OCI-M2 (cell line): ENCODE data around the gene DIRAS3.
"Not testable (repeated sequence)": the region's sequence is repeated elsewhere in the genome, so short reads cannot be mapped to it uniquely, and the experiment has no call there.

Experiments
- DNase-seq: peaks from one replicate; lab custom pipeline; 2025; ENCODE audit not compliant: unreplicated experiment; lab: John Stamatoyannopoulos, UW

Gene DIRAS3

GRCh38 chr1:68024635-68025338, 25.6 kb downstream of the DIRAS3 start:
- no peak for DNase-seq

GRCh38 chr1:68016381-68016780, 34.0 kb downstream of the DIRAS3 start:
- no peak for DNase-seq

DNA sequence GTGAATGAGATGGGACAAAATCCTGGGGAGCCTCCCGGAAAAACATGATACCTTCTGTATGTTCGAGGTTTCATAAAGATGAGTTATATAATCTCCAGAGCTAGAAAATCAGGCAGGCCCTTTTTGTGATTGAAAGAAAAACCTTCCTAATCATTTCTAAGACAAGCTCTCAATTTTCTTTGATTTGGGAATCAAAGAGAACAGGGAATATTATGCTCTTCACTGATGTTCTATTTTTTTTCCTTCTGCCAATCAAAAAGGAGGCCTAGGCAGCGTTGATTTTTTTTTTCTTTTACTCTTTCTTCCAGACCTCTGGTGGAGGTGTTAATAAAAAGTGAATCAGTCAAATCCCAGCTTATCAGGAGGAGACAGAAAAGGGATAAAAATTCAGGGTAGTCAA, 34.5 kb downstream of the DIRAS3 start:
- no peak for DNase-seq

DNA sequence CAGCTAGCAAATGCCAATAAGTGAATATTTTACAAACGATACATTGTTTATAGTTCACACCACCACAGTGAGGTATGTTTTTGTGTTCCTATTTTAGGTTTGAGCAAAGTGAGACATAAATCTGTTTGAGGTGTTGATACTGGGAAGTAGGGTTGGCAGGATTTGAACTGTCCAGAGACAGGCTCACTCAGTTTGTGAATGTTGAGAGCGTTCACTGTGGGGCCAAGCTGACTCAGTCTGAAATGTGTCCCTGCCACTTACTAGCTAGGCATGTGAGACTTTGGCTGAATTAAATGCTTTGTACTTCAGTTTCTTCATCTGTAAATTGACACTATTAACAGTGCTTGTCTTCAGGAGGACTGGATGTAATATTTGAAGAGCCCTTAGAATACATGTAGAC, 35.1 kb downstream of the DIRAS3 start:
- no peak for DNase-seq

GRCh38 chr1:68013351-68013750, 37.1 kb downstream of the DIRAS3 start:
- no peak for DNase-seq

DNA sequence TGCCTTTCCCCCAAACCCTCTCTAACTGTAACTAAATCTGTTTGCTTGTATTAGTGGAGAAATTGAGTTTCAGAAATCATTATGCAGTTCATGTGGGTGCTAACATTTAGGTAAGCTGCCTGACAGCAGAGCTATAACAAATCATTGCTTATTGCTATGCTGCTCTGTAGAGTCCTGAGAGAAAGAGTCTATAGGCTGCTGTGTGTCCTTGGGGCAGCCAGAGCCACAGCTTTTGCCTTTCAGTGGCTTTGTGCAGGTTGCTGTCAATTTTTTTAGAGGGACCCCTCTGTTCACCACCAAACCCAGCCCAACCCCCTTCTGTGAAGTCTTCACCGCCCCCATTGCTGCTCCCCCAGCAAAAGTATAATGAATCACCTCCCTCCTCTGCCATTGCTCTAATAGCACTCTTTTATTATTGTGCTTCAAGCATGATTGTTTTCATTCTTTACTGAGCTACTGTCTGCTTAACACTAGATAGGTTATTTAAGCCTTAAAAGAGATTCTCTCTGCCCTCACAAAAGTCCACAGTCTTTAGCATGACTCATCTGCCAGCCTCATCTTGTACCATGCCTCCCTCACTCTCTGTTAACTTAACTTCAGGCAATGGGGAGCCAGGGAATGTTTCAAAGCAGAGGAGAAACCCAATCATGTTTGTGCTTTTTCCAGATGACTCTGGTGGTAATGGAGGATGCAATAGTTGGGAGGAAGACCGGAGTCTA, 38.6 kb downstream of the DIRAS3 start:
- DNase-seq = no peak

- DNase-seq = no peak
Measured at GRCh38 chr1:68010543-68010942, 39.9 kb downstream of the DIRAS3 start.

GRCh38 chr1:68010090-68010489, 40.3 kb downstream of the DIRAS3 start:
- DNase-seq = no peak

GRCh38 chr1:68003626-68004025, 46.8 kb downstream of the DIRAS3 start:
- not testable (repeated sequence) for DNase-seq

DNA sequence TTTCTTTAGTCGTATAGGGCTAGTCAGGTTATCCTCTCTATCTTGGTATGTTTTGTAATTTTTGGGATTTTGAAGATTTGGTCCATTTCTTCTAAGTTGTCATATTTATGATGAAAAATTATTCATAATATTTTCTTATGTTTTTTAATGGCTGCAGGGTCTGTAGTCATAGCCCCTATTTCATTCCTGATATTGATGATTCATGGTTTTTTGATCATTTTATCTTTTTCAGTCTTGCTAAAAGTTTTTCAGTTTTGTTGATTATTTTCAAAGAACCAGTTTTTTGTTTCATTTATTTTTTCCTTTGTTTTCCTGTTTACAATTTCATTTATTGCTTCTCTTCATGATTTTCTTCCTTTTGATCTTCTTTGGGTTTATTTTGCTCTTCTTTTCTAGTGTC, 50.2 kb downstream of the DIRAS3 start:
- DNase-seq = no peak

- no peak for DNase-seq
Measured at GRCh38 chr1:67997746-67998145, 52.7 kb downstream of the DIRAS3 start.
